Activated CD4-positive, alpha-beta T cell treated with anti-CD3 and anti-CD28 coated beads, Interleukin-10, Interleukin-2, amounts not matched to agents 100 ng/mL and 50 ng/mL, durations not matched to agents 16 hours and 8 hours (primary cell): ENCODE results near the gene CTCF.

Source experiments
- DNase-seq: peaks from one replicate; pipeline ENCODE4 v3.0.0-alpha.2; 2020

CTCF gene

GRCh38 chr16:67667817-67668494 is 105.6 kb downstream of the CTCF start:
- DNase-seq, result peak; percentile 90

- no peak for DNase-seq
Measured at GRCh38 chr16:67668495-67669157, 106.3 kb downstream of the CTCF start.

DNA sequence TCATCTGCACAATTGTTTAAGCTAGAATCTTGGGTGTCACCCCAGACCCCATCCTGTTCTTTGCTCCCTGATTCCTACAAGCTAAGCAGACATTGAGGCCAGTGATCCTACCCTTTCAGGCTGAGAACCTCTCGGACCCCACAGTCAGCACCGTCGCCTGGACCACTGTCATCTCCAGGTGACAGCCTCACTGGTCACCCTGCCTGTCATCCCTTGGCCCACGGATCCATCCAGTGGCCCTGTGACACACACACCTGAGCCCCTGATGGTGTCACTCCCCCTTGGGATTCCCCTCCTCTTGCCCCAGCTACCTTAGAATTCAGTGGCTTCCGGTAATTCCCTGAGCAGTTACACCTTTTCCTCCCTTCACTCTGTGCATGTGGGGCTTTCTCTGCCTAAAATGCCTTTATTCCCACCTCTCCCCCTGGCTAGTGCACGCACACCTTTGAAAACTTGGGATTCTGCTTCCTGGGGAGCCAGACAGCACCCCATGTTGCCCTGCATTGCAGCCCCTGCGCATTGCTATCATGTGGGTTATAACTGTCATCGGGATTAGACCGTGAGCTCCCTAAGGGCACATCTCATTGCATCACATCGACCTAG is 107.3 kb downstream of the CTCF start:
- DNase-seq, result no peak

- DNase-seq, result no peak
Measured at GRCh38 chr16:67672306-67672705, 110.0 kb downstream of the CTCF start.

DNA sequence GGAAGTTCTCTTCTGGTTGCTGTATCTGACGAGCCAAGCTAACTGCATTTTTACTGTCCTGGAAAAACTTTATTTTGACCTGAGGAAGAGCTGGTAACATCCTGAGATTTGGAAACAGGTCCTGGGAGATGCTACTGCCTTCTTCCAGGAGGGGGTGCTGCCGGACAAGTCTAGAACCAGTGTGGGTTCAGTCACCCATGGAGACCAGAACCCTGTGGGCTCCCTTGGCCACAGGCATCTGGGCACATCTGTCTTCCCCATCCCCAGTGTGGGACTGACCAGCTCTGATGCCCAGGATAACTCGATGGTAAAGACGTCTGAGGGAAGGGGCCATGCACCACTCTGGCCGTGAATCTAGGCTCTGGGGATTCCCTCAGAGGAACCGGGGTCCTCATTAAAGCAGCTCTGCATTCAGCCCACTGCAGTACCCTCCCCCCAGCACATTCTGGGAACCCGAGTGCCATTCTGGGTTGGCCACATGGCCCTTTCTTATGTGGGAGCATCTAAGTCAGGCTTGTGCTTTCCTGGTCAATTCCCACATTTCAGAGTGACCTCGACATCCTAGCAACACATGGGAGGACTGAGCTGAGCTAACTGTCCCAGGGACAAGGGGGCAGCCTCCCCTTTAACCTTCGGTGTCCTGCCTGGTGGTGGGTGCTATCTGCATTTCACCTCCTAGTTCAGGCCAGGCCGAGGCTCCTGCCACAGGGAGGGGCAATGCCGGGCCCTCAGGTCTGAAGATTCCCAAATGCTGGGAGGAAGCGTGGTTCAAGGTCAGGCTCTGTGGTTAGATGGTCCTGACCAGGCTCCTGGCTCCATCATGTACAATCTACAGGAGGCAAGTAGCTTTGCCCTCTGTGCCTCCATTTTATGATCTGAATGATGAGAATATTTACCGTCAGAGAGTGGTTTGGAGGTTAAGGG is 110.7 kb downstream of the CTCF start:
- peak; percentile 63 for DNase-seq

DNA sequence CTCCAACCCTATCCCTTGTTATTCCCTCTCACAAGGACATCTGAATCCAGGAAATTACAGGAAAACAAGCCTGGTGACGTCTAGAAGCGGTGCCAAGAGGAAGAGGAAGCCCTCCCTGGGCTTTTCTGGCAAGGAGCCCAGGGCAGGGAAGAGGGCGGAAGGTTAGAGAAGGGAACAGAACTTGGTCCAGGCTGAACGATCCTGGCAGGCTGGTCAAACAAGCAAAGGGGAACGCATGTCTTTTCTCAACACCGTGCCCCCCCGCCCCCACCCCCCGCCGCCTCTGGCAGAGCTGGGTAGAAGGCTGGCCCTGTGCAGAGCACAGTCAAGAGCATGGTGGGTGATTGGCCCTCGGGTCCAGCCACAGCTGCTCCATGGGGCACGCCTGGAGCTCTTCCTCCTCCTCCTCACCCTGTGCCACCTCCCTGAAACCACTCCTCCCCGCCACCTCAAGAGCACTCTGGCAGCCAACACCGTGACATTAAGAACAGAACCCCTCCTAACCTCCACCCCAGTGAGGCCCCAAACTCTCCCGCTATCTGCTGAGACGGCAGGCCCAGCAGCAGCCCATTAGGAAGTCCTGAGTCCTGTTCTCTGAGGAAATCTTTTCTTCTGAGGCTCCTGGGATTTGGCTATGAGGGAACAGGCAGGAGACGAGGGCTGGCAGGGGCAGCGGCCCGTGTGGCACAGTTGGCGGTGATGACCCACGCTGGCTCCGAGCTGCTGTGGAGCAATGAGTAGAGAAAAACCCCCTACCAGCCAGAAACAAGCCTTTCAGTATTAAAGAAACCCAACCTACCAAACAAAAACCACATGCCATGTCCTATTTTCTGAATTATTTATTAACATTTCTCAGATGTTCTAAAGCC is 111.6 kb downstream of the CTCF start:
- no peak for DNase-seq

- no peak for DNase-seq
Measured at GRCh38 chr16:67674851-67675578, 112.7 kb downstream of the CTCF start.

DNA sequence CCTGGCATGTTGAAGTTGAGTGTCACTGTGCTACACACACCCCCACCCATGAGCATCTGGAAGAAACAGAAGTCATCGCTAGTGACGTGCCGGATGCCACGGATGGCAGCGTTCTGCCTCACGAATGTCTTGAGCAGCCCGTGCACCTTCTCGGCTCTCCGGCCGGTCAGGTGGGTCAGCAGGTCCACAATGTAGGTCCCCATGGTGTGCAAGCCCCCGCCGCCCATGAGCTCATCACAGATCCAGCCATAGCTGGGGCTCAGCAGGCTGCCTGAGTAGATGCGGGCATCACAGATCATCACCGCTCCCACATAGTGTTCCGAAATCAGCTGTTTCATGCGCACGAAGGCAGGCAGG is 113.2 kb downstream of the CTCF start:
- DNase-seq, result no peak

DNA sequence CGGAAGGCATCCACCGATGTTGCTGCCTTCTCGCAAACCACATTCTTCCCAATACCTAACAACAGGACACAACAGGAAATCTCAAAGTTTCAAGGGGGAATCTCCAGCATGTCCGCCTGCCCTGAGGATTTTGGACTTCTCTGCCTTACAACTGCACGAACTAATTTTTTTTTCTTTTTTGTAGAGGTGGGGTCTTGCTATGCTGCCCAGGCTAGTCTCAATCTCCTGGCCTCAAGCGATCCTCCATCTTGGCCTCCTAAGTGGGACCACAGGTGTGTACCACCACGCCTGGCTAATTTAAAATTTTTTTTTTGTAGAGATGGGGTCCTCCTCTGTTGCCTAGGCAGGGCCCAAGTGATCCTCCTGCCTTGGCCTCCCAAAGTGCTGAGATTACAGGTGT is 113.7 kb downstream of the CTCF start:
- DNase-seq, result no peak

GRCh38 chr16:67676516-67676915 is 114.2 kb downstream of the CTCF start:
- DNase-seq, result no peak

GRCh38 chr16:67676939-67677338 is 114.6 kb downstream of the CTCF start:
- DNase-seq, result no peak

GRCh38 chr16:67677712-67678111 is 115.4 kb downstream of the CTCF start:
- DNase-seq, result no peak

DNA sequence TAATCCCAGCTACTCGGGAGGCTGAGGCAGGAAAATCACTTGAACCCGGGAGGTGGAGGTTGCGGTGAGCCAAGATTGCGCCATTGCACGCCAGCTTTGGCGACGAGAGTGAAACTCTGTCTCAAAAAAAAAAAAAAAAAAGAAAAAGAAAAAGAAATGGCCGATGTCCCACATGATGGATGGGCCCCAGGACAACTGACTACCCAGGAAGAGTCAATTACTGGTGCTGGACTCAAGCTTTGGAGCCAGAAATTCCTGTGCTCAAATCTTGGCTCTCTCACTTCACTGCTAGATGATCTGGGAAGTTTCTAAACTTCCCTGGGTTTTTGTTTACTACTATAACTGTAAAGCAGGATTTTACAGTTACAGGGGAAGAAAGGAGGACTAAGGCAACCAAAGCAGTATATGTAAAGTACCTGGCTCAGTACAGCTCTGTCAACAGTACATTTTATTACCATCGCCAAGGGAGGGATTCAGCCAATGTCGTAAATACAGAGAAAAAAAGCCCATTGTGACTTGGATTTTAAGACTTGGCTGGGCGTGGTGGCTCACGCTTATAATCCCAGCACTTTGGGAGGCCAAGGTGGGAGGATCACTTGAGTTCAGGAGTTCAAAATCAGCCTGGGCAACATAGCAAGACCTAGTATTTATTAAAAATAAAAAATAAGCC is 116.2 kb downstream of the CTCF start:
- no peak for DNase-seq

GRCh38 chr16:67679935-67680897 is 117.9 kb downstream of the CTCF start:
- no peak for DNase-seq

- no peak for DNase-seq
Measured at GRCh38 chr16:67683767-67684166, 121.4 kb downstream of the CTCF start.

- DNase-seq, result no peak
Measured at GRCh38 chr16:67685388-67686112, 123.2 kb downstream of the CTCF start.
